IMR-90 (cell line): ENCODE results near the gene CACNA2D1. TPM values are rescaled to one million over a fixed set of nuclear protein-coding genes. Genes with fewer than 3 reads are reported as not detected.

Experiments used
- ATAC-seq: fragments of 200-7000 bp; cut with Tn5 transposase; 2 replicates; pipeline ENCODE4 v1.9.1; 2020; ENCODE audit warnings: low read depth, mild to moderate bottlenecking, moderate library complexity
- BruUV-seq: library from RNA; stranded (reverse); fragments of 400-500 nt; replicated peaks from 2 replicates; lab custom pipeline; 2021; lab: Mats Ljungman, UMichigan
- CTCF ChIA-PET: fragments of 300-600 bp; formaldehyde crosslinking; extraction: SDS; loops from one replicate; lab custom pipeline; 2021; ENCODE audit warnings: antibody characterized with exemption; lab: Yijun Ruan, JAX
- POLR2A ChIA-PET: fragments of 300-600 bp; sonication (Branson Sonifier 250); formaldehyde crosslinking; loops from one replicate; lab custom pipeline; 2022; ENCODE audit warnings: antibody characterized with exemption; ENCODE audit not compliant: unreplicated experiment; lab: Charles Lee
- DNase-seq: peaks from one replicate; pipeline ENCODE4 v3.0.0; 2013
- H2AFZ ChIP-seq: replicated peaks from 2 replicates; pipeline ENCODE3; 2013; ENCODE audit warnings: low read length, mild to moderate bottlenecking; ENCODE audit not compliant: poor library complexity
- H2AK5ac ChIP-seq: 2 replicates; pipeline ENCODE4 v1.6.1; 2013; ENCODE audit warnings: low read depth, low read length, inconsistent platforms
- H2AK9ac ChIP-seq: replicated peaks from 2 replicates; pipeline ENCODE3; 2013; ENCODE audit warnings: mild to moderate bottlenecking, low read depth, low read length, moderate library complexity; ENCODE audit not compliant: poor library complexity
- H2BK120ac ChIP-seq: 2 replicates; pipeline ENCODE4 v1.6.1; 2013; ENCODE audit warnings: low read depth, low read length, inconsistent platforms
- H2BK15ac ChIP-seq: 3 replicates; pipeline ENCODE4 v1.6.1; 2013; ENCODE audit warnings: low read depth, low read length, inconsistent platforms
- H2BK20ac ChIP-seq: 2 replicates; pipeline ENCODE4 v1.6.1; 2013; ENCODE audit warnings: low read depth, mild to moderate bottlenecking, inconsistent platforms, low read length, moderate library complexity
- H2BK5ac ChIP-seq: 2 replicates; pipeline ENCODE4 v1.6.1; 2013; ENCODE audit warnings: mild to moderate bottlenecking, low read depth, low read length, inconsistent platforms; ENCODE audit not compliant: poor library complexity, severe bottlenecking
- H3K14ac ChIP-seq: replicated peaks from 2 replicates; pipeline ENCODE4 v1.6.1; 2013; ENCODE audit warnings: low read depth, low read length, inconsistent platforms
- H3K18ac ChIP-seq: 2 replicates; pipeline ENCODE4 v1.6.1; 2013; ENCODE audit warnings: low read depth, low read length, control low read depth
- H3K23ac ChIP-seq: 2 replicates; pipeline ENCODE4 v1.6.1; 2013; ENCODE audit warnings: low read depth, low read length, inconsistent platforms
- H3K27ac ChIP-seq: 2 replicates; pipeline ENCODE4 v1.5.1; 2013; ENCODE audit warnings: mild to moderate bottlenecking, control low read depth, low read length; ENCODE audit not compliant: insufficient read depth
- H3K27me3 ChIP-seq: 2 replicates; pipeline ENCODE4 v1.6.1; 2013; ENCODE audit warnings: low read length; ENCODE audit not compliant: control insufficient read depth, insufficient read depth
- H3K36me3 ChIP-seq: 2 replicates; pipeline ENCODE4 v1.6.1; 2013; ENCODE audit warnings: low read length, mixed read lengths; ENCODE audit not compliant: control insufficient read depth, insufficient read depth
- H3K4ac ChIP-seq: 2 replicates; pipeline ENCODE4 v1.6.1; 2013; ENCODE audit warnings: low read depth, low read length, inconsistent platforms
- H3K4me1 ChIP-seq: 2 replicates; pipeline ENCODE4 v1.6.1; 2013; ENCODE audit warnings: low read length, mixed read lengths; ENCODE audit not compliant: control insufficient read depth, insufficient read depth
- H3K4me2 ChIP-seq: 2 replicates; pipeline ENCODE4 v1.6.1; 2013; ENCODE audit warnings: low read depth, mild to moderate bottlenecking, control low read depth, low read length, moderate library complexity
- H3K4me3 ChIP-seq: 2 replicates; pipeline ENCODE4 v1.5.1; 2013; ENCODE audit warnings: low read depth, mild to moderate bottlenecking, control low read depth, low read length, moderate library complexity; ENCODE audit not compliant: insufficient read depth
- H3K56ac ChIP-seq: 2 replicates; pipeline ENCODE4 v1.6.1; 2013; ENCODE audit warnings: low read length, inconsistent platforms; ENCODE audit not compliant: insufficient read depth; ENCODE audit errors: extremely low read depth
- H3K79me1 ChIP-seq, 2 experiments: 2 replicates each; pipeline ENCODE4 v1.6.1; 2013; ENCODE audit warnings: low read length in 2 of 2, inconsistent platforms in 1 of 2, low read depth in 1 of 2
- H3K9ac ChIP-seq: 2 replicates; pipeline ENCODE4 v1.6.1; 2013; ENCODE audit warnings: low read depth, low read length, control low read depth
- H3K9me1 ChIP-seq: 2 replicates; pipeline ENCODE4 v1.6.1; 2013; ENCODE audit warnings: low read length, inconsistent platforms; ENCODE audit not compliant: insufficient read depth
- H3K9me3 ChIP-seq: 2 replicates; pipeline ENCODE4 v1.6.1; 2013; ENCODE audit warnings: low read length; ENCODE audit not compliant: control insufficient read depth, insufficient read depth
- H4K20me1 ChIP-seq: 2 replicates; pipeline ENCODE4 v1.6.1; 2013; ENCODE audit warnings: low read length, inconsistent platforms; ENCODE audit not compliant: insufficient read depth
- H4K5ac ChIP-seq: 2 replicates; pipeline ENCODE4 v1.6.1; 2013; ENCODE audit warnings: mild to moderate bottlenecking, low read depth, low read length, control low read depth
- H4K8ac ChIP-seq, 2 experiments: 2 replicates each; pipeline ENCODE4 v1.6.1; 2013; ENCODE audit warnings: low read depth in 2 of 2, low read length in 2 of 2, control low read depth in 1 of 2, inconsistent platforms in 1 of 2
- H4K91ac ChIP-seq: 2 replicates; pipeline ENCODE4 v1.6.1; 2013; ENCODE audit warnings: low read depth, low read length, inconsistent platforms; ENCODE audit not compliant: insufficient read depth
- CEBPB ChIP-seq: IDR thresholded peaks from 2 replicates; pipeline ENCODE4 v1.6.1; 2012; ENCODE audit warnings: low read depth, low read length, improper control_type of control experiment
- CHD1 ChIP-seq: IDR thresholded peaks from 2 replicates; pipeline ENCODE4 v1.6.1; 2012; ENCODE audit warnings: low read depth, low read length, improper control_type of control experiment
- POLR2A ChIP-seq: IDR thresholded peaks from 2 replicates; pipeline ENCODE4 v1.6.1; 2012; ENCODE audit warnings: mild to moderate bottlenecking, low read depth, low read length
- RAD21 ChIP-seq: IDR thresholded peaks from 2 replicates; pipeline ENCODE4 v1.6.1; 2012; ENCODE audit warnings: low read length, improper control_type of control experiment
- RFX5 ChIP-seq: IDR thresholded peaks from 2 replicates; pipeline ENCODE4 v1.8.0; 2012; ENCODE audit warnings: low read depth, mild to moderate bottlenecking, low read length, moderate library complexity
- WGBS, 2 experiments: methylation state at CpG; one replicate each; pipeline versions ENCODE4 v1.1.5 to v1.1.7; 2013; ENCODE audit warnings: missing lambda C conversion rate in 2 of 2; ENCODE audit not compliant: insufficient read length in 1 of 2; ENCODE audit errors: extremely low coverage in 2 of 2; 5-methylcytosine and 5-hydroxymethylcytosine counted together
- dilution Hi-C: fragments of 300-500 bp; cut with HindIII; formaldehyde crosslinking; loops from one replicate; pipeline ENCODE4 v1.14.3; 2018; ENCODE audit warnings: low sequenced_read_pairs; ENCODE audit not compliant: unreplicated experiment
- in situ Hi-C: fragments of 300-500 bp; cut with MboI; formaldehyde crosslinking; loops from 3 replicates; pipeline ENCODE4 v1.14.3; 2019; ENCODE audit warnings: low sequenced_read_pairs, inconsistent platforms, mixed read lengths
- intact Hi-C: fragments of 100-400 bp; cut with micrococcal nuclease; formaldehyde crosslinking; loops from 2 replicates; pipeline ENCODE4 v1.10.0; 2022
- polyA plus RNA-seq, 3 experiments: library from polyadenylated mRNA; depleted of rRNA; stranded (reverse); fragments of >200 nt; gene quantifications; 2 replicates each; pipeline ENCODE4 v1.2.3, GENCODE V29; 2012; ENCODE audit warnings: low replicate concordance in 1 of 3
- total RNA-seq: library from RNA; depleted of rRNA; stranded (reverse); fragments of >200 nt; gene quantifications from 2 replicates; pipeline ENCODE4 v1.2.3, GENCODE V29; 2012
- TF ChIP-seq, protein P1 (sequence below): conservative IDR thresholded peaks from 2 replicates; pipeline ENCODE4 v1.5.1; 2012; ENCODE audit warnings: mild to moderate bottlenecking, low read depth, low read length, improper control_type of control experiment

Gene CACNA2D1
- total and polyA plus RNA-seq, 2 of the 4 experiments (the other 2 are of a cell fraction) = 5.8 to 21.9 TPM

DNA sequence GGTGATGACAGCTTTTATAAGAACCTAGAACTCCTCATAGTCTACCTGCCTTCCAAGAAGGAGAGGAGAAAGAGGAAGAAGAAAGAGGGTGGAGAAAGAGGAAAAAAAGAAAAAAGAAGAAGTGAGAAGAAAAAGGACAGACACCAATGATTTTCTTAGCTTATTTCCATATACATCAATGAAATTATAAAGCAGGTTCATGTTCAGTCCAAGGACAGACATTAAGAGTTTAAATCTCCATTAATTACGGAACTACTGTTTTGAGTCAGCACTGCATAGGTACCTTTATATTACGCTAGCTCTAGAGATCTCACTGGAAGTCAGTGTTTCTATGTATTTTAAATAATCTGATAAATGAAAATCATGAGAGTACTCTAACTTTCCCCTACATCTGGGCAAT lies 364.8 kb downstream of the CACNA2D1 start:
- no peak overlapping the region for H2BK15ac ChIP-seq
- no peak overlapping the region for H3K9ac ChIP-seq
- dilution Hi-C loops = no loop called here
- no peak overlapping the region for H3K4me2 ChIP-seq
- no peak overlapping the region for H3K18ac ChIP-seq
- POLR2A ChIA-PET = no interaction called here
- no peak overlapping the region for H2BK5ac ChIP-seq
- no peaks in the 10 kb centered on the region for H3K79me1 ChIP-seq
- no peak overlapping the region for H3K23ac ChIP-seq
- no peak overlapping the region for H3K4ac ChIP-seq
- no peak overlapping the region for H2AK9ac ChIP-seq
- no peaks in the 10 kb centered on the region for H3K27me3 ChIP-seq
- DNase-seq (no peak), ATAC-seq (no peak)
- in situ Hi-C loops = no loop called here
- peaks cover 4% of the 10 kb centered on the region; the same call in 1 of the 2 replicates for H3K36me3 ChIP-seq
- TF ChIP-seq CEBPB (no peak), POLR2A (no peak), RFX5 (no peak), RAD21 (no peak), CHD1 (no peak)
- TF ChIP-seq, protein P1, sequence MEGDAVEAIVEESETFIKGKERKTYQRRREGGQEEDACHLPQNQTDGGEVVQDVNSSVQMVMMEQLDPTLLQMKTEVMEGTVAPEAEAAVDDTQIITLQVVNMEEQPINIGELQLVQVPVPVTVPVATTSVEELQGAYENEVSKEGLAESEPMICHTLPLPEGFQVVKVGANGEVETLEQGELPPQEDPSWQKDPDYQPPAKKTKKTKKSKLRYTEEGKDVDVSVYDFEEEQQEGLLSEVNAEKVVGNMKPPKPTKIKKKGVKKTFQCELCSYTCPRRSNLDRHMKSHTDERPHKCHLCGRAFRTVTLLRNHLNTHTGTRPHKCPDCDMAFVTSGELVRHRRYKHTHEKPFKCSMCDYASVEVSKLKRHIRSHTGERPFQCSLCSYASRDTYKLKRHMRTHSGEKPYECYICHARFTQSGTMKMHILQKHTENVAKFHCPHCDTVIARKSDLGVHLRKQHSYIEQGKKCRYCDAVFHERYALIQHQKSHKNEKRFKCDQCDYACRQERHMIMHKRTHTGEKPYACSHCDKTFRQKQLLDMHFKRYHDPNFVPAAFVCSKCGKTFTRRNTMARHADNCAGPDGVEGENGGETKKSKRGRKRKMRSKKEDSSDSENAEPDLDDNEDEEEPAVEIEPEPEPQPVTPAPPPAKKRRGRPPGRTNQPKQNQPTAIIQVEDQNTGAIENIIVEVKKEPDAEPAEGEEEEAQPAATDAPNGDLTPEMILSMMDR = no peak
- WGBS, 2 experiments = no CpG with 5 or more reads among the region's 2 CpGs
- H4K5ac ChIP-seq = no peak overlapping the region
- no peaks in the 10 kb centered on the region for H3K9me3 ChIP-seq
- H3K14ac ChIP-seq = no peak overlapping the region
- CTCF ChIA-PET = no interaction called here
- H3K4me3 ChIP-seq = no peak overlapping the region
- intact Hi-C loops = no loop called here
- H2AFZ ChIP-seq = no peak overlapping the region
- H2BK20ac ChIP-seq = no peak overlapping the region
- H3K4me1 ChIP-seq = no peaks in the 10 kb centered on the region
- H4K20me1 ChIP-seq = no peaks in the 10 kb centered on the region
- no peak overlapping the region for H2BK120ac ChIP-seq
- no peak overlapping the region for H2AK5ac ChIP-seq
- H3K9me1 ChIP-seq = no peaks in the 10 kb centered on the region
- BruUV-seq = no TSS peak
- no peak overlapping the region for H3K27ac ChIP-seq
- no peak overlapping the region for H3K56ac ChIP-seq
- no peak overlapping the region for H4K8ac ChIP-seq
- no peak overlapping the region for H4K91ac ChIP-seq
